ENCODE results near the gene RPLP1. TPM values are rescaled to one million over a fixed set of nuclear protein-coding genes. Genes with fewer than 3 reads are reported as not detected.

Gene RPLP1
- total and polyA plus RNA-seq, 8 donors, result 99.1 to 2,495 (median 1,437) TPM

DNA sequence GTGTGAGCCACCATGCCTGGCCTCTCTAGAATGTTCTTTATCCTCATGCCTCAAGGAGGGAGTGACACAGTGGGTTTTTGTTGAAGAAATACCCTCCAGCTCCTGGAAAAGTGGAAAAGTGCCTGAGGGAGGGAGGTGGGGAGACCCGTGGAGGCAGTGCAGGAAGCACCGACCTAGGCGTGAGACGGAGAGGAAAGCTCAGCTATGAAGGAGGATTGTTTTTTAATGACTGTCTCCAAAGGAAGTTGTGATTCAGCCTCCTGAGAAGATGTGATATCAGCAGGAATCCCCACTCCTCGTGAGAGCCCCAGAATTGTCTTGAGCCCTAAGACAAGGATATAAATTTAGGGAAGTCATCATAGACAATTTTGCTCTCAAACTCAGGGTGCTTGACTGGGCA, 21.7 kb downstream of the RPLP1 start:
- no peaks in the 10 kb centered on the region for H3K36me3 ChIP-seq
- WGBS, 5 donors, result 72 to 86% (median 77%) methylated on average over 5 of the region's 5 CpGs
- no peak overlapping the region for H3K4me3 ChIP-seq
- no peak for TF ChIP-seq POLR2AphosphoS5 (IDR thresholded peaks at IDR 0.05)
- TF ChIP-seq POLR2A (IDR thresholded peaks at IDR 0.05), result no peak
- no peak for TF ChIP-seq EP300 (IDR thresholded peaks at IDR 0.05)
- TF ChIP-seq, protein P1, sequence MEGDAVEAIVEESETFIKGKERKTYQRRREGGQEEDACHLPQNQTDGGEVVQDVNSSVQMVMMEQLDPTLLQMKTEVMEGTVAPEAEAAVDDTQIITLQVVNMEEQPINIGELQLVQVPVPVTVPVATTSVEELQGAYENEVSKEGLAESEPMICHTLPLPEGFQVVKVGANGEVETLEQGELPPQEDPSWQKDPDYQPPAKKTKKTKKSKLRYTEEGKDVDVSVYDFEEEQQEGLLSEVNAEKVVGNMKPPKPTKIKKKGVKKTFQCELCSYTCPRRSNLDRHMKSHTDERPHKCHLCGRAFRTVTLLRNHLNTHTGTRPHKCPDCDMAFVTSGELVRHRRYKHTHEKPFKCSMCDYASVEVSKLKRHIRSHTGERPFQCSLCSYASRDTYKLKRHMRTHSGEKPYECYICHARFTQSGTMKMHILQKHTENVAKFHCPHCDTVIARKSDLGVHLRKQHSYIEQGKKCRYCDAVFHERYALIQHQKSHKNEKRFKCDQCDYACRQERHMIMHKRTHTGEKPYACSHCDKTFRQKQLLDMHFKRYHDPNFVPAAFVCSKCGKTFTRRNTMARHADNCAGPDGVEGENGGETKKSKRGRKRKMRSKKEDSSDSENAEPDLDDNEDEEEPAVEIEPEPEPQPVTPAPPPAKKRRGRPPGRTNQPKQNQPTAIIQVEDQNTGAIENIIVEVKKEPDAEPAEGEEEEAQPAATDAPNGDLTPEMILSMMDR (IDR thresholded peaks at IDR 0.05), result no peak
- intact Hi-C loops (cut with DNase I; ENCODE audit: low total_unique reads), result no loop called here
- H3K9me3 ChIP-seq, result no peaks in the 10 kb centered on the region
- H3K4me1 ChIP-seq, result peaks cover 0 to 26% (median 4%) of the 10 kb centered on the region in 4 donors
- H3K27me3 ChIP-seq, result no peaks in the 10 kb centered on the region
- DNase-seq, result no peak
- H3K27ac ChIP-seq, result no peak overlapping the region

DNA sequence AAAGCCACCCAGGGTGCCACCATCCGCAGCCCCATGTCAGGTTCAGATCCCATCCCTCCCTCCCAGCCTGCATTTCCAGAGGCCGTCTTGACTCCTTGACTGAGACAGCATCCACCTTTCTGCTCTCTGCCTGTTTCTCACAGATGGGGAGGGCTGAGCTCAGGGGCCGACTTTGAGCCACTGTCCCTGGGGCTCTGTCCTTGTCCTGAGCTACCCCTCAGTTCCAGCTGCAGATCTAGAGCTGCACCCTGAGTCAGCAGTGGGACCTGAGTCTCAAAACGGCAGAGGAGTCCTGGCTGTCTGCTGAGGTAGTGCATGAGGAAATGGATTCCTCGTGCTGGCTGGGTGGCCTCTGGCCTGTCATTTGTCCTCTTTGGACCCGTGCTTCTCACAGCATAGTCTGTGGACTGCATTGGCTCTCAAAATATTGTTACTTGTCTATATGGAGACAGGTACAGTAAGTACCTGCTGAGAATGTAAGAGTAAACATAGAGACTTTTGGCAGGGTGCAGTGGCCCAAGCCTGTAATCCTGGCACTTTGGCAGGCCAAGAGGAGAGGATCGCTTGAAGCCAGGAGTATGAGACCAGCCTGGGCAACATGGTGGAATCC, 22.3 kb downstream of the RPLP1 start:
- Histone ChIP-seq H3K36me3 (no peaks in the 10 kb centered on the region), H3K9me3 (peaks cover 0 to 2% (median 0%) of the 10 kb centered on the region in 4 donors), H3K4me1 (peaks cover 0 to 19% (median 2%) of the 10 kb centered on the region in 4 donors), H3K27ac (peak overlapping the region in 2 of 5 donors; percentile 29 to 53), H3K4me3 (no peak overlapping the region), H3K27me3 (no peaks in the 10 kb centered on the region)
- TF ChIP-seq EP300 (IDR thresholded peaks at IDR 0.05), result no peak
- no peak for TF ChIP-seq POLR2A (IDR thresholded peaks at IDR 0.05)
- TF ChIP-seq, protein P1 (IDR thresholded peaks at IDR 0.05), result peak in 1 of 7 experiments; percentile 10
- TF ChIP-seq POLR2AphosphoS5 (IDR thresholded peaks at IDR 0.05), result no peak
- peak in 1 of 2 donors; percentile 55 for DNase-seq
- 37 to 70% (median 49%) methylated on average over 6 to 7 of the region's 7 CpGs for WGBS, 5 donors
- intact Hi-C loops (cut with DNase I; ENCODE audit: low total_unique reads), result loop anchor here (5.0 kb wide), 1 partner anchor 1012 kb away; no protein-coding TSS in a partner anchor

DNA sequence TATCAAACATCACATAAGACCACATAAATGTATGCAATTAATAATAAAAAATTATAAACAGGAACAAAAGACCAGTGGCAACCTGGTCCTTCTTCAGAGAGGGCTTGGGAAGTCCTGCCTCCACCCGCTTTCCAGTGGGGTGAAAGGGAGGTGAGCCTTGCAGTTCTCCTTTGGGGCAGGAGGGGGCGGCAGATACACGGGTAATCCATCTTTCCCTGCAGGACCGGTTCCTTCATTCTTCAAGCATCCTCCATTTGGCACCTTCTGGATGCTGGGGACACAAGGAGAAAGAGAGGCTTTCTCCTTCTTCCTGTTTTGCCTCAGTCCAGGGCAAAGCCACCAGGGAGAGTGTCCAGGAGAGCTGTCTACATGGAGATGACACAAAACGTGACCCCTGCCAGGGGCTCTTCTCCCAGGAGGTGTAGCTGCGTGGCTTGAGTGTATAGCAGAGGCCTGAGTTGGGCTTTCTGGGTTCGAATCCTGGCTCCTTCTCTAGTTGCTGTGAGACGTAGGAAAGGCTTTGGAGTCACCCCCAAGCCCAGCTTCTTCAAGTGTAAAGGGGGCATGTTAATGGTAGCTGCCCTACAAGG, 23.2 kb downstream of the RPLP1 start:
- Histone ChIP-seq H3K4me3 (no peak overlapping the region), H3K4me1 (peaks cover 0 to 17% (median 2%) of the 10 kb centered on the region in 4 donors), H3K27ac (no peak overlapping the region), H3K27me3 (no peaks in the 10 kb centered on the region), H3K9me3 (peaks cover 0 to 4% (median 0%) of the 10 kb centered on the region in 4 donors), H3K36me3 (no peaks in the 10 kb centered on the region)
- 37 to 42% (median 39%) methylated on average over 8 of the region's 8 CpGs for WGBS, 5 donors
- DNase-seq, result peak; percentile 87 to 91
- TF ChIP-seq POLR2AphosphoS5 (IDR thresholded peaks at IDR 0.05) (peak in 1 of 3 donors; percentile 13), EP300 (IDR thresholded peaks at IDR 0.05) (no peak)
- TF ChIP-seq, protein P1 (IDR thresholded peaks at IDR 0.05), result peak in 5 of 7 experiments; percentile 82 to 96 (median 95)
- intact Hi-C loops (cut with DNase I; ENCODE audit: low total_unique reads), result loop anchor here (5.0 kb wide), 1 partner anchor 1011 kb away; no protein-coding TSS in a partner anchor

DNA sequence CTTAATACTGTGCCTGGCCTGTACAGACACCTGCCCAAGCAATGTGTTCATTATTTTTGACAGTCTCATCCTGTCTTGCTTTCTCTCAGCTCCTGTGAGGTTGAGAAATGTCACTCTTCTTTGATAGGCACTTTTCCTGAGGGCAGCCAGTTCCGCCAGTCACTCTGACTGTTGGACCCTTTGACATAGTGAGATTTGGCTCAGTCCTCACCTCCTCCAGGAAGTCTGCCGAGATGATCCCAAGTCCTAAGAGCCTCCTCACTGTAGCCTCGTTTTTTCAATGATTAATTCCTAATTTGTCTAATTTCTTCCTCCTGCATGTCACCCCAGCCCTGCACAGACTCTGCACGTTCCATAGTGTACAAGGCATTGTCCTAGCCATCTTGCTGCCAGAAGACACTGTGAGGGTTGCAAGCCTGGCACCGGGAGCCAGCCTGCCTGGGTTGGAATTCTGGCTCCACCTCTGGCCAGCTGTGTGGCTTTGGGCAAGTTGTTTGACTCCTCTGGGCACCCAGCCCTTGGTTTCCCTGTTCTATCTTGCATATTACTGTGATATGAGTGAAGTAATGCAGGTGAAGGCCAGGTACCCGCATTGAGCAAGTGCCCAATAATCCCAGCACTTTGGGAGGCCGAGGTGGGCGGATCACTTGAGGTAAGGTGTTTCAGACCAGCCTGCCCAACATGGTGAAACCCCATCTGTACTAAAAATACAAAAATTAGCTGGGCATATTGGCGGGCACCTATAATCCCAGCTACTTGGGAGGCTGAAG, 24.3 kb downstream of the RPLP1 start:
- 73 to 82% (median 80%) methylated on average over 9 of the region's 9 CpGs for WGBS, 5 donors
- no peak overlapping the region for H3K4me3 ChIP-seq
- TF ChIP-seq POLR2A (IDR thresholded peaks at IDR 0.05), result no peak
- no peak for TF ChIP-seq EP300 (IDR thresholded peaks at IDR 0.05)
- no peak for TF ChIP-seq POLR2AphosphoS5 (IDR thresholded peaks at IDR 0.05)
- TF ChIP-seq, protein P1 (IDR thresholded peaks at IDR 0.05), result no peak
- DNase-seq, result no peak
- no peak overlapping the region for H3K27ac ChIP-seq
- intact Hi-C loops (cut with DNase I; ENCODE audit: low total_unique reads), result loop anchor here (5.0 kb wide), 1 partner anchor 1010 kb away; no protein-coding TSS in a partner anchor
- H3K4me1 ChIP-seq, result peaks cover 0 to 17% (median 4%) of the 10 kb centered on the region in 4 donors
- H3K27me3 ChIP-seq, result no peaks in the 10 kb centered on the region
- peaks cover 0 to 4% (median 0%) of the 10 kb centered on the region in 4 donors for H3K9me3 ChIP-seq
- H3K36me3 ChIP-seq, result no peaks in the 10 kb centered on the region
